Measurements from ENCODE around the gene EEF2.

DNA sequence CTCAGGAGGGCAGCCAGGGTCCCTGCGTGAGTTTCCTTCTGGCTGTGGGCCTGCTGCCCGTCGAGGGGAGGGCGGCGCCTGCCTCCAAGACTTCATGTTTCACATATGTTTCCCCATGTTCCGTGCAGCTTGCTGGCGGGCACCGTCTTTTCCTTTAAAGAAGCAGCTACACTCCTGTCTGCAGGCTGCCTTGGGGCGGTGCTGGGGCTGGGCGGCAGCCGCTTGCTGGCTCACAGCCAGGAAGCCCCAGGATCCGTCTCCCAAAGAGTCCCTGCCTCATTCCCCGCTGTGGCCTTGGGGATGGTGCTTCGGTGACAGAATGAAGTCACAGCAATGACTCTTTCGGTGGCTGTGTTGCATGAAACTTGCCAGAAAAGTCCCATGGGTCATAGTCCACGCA lies 47.2 kb upstream of the EEF2 start:
- TF ChIP-seq, protein P1, sequence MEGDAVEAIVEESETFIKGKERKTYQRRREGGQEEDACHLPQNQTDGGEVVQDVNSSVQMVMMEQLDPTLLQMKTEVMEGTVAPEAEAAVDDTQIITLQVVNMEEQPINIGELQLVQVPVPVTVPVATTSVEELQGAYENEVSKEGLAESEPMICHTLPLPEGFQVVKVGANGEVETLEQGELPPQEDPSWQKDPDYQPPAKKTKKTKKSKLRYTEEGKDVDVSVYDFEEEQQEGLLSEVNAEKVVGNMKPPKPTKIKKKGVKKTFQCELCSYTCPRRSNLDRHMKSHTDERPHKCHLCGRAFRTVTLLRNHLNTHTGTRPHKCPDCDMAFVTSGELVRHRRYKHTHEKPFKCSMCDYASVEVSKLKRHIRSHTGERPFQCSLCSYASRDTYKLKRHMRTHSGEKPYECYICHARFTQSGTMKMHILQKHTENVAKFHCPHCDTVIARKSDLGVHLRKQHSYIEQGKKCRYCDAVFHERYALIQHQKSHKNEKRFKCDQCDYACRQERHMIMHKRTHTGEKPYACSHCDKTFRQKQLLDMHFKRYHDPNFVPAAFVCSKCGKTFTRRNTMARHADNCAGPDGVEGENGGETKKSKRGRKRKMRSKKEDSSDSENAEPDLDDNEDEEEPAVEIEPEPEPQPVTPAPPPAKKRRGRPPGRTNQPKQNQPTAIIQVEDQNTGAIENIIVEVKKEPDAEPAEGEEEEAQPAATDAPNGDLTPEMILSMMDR (IDR thresholded peaks at IDR 0.05; ENCODE audit: low read depth, low read length): no peak
- TF ChIP-seq MYC (IDR thresholded peaks at IDR 0.05; ENCODE audit: low read depth, low read length): no peak
- TF ChIP-seq, protein P2, sequence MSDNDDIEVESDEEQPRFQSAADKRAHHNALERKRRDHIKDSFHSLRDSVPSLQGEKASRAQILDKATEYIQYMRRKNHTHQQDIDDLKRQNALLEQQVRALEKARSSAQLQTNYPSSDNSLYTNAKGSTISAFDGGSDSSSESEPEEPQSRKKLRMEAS (IDR thresholded peaks at IDR 0.05; ENCODE audit: low read depth, low read length): no peak
